ENCODE data around the gene MAST3. TPM values are rescaled to one million over a fixed set of nuclear protein-coding genes. Genes with fewer than 3 reads are reported as not detected.

Gene MAST3
- polyA plus RNA-seq, 1 donor from 2014 or later: 2.3 TPM

DNA sequence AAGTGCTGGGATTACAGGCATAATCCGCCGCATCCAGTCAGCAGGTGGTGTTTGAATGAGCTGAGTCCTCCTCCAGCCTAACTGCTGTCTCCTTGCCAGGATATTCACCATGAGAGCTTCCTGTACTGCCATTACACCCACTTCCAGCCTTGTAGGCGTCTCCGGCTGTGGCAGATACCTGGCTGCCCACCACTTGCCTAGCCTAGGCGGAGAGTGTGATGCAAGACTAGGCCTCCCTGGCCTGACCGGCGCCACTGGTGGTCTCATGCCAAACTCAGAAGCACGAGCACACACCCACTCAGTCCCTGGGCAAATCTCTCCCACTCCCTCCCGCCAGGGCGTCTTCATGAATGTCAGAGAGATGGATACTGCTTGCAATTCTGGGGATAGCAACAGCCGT, 27.4 kb upstream of the MAST3 start:
- Histone ChIP-seq H3K27me3 (ENCODE audit: insufficient read depth, low read depth, low read length) (no peaks in the 10 kb centered on the region), H3K9me3 (ENCODE audit: low read length) (no peaks in the 10 kb centered on the region), H2AFZ (ENCODE audit: low read depth, low read length) (no peak overlapping the region), H3K36me3 (ENCODE audit: insufficient read depth, low read length) (no peaks in the 10 kb centered on the region), H3K27ac (ENCODE audit: low read length) (no peak overlapping the region), H3K9ac (ENCODE audit: low read length) (no peak overlapping the region), H3K4me2 (ENCODE audit: low read length) (no peak overlapping the region), H3K9me2 (ENCODE audit: insufficient read depth, low read length) (no peaks in the 10 kb centered on the region), H3K4me3 (ENCODE audit: low read length) (no peak overlapping the region), H4K20me1 (ENCODE audit: insufficient read depth) (no peaks in the 10 kb centered on the region), H3K79me2 (replicated peaks; ENCODE audit: insufficient read depth, low read length) (no peaks in the 10 kb centered on the region), H3F3A (ENCODE audit: insufficient read depth, low read length, poor library complexity, severe bottlenecking) (no peaks in the 10 kb centered on the region)
- no peak for TF ChIP-seq TAF1 (IDR thresholded peaks at IDR 0.05; ENCODE audit: low read depth)
- no peak for TF ChIP-seq EZH2 (IDR thresholded peaks at IDR 0.05; ENCODE audit: borderline replicate concordance, insufficient read depth, low read length, poor library complexity, severe bottlenecking)
- TF ChIP-seq, protein P1, sequence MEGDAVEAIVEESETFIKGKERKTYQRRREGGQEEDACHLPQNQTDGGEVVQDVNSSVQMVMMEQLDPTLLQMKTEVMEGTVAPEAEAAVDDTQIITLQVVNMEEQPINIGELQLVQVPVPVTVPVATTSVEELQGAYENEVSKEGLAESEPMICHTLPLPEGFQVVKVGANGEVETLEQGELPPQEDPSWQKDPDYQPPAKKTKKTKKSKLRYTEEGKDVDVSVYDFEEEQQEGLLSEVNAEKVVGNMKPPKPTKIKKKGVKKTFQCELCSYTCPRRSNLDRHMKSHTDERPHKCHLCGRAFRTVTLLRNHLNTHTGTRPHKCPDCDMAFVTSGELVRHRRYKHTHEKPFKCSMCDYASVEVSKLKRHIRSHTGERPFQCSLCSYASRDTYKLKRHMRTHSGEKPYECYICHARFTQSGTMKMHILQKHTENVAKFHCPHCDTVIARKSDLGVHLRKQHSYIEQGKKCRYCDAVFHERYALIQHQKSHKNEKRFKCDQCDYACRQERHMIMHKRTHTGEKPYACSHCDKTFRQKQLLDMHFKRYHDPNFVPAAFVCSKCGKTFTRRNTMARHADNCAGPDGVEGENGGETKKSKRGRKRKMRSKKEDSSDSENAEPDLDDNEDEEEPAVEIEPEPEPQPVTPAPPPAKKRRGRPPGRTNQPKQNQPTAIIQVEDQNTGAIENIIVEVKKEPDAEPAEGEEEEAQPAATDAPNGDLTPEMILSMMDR (IDR thresholded peaks at IDR 0.05; ENCODE audit: poor library complexity, severe bottlenecking): no peak
- no peak for TF ChIP-seq SMC3 (conservative IDR thresholded peaks at IDR 0.05; ENCODE audit: poor library complexity)

DNA sequence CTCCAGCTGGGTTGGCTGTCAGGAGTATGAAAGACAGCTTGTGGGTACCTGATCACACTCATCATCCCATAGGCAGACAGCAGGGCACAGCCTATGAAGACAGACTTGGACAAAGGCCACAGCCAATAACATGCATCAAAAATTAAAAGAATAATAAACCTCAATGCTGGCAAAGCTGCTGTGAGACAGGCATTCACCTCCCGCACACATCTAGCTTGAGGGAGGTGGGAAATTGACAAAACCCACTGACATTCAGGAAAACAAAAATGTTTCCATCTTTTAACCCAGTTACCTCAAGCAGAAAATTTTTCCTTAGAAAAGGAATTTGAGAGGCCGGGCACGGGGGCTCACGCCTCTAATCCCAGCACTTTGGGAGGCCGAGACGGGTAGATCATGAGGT, 25.2 kb upstream of the MAST3 start:
- H2AFZ ChIP-seq (ENCODE audit: low read depth, low read length): no peak overlapping the region
- no peak overlapping the region for H3K4me3 ChIP-seq (ENCODE audit: low read length)
- no peaks in the 10 kb centered on the region for H3K36me3 ChIP-seq (ENCODE audit: insufficient read depth, low read length)
- no peaks in the 10 kb centered on the region for H3K79me2 ChIP-seq (replicated peaks; ENCODE audit: insufficient read depth, low read length)
- no peak overlapping the region for H3K4me2 ChIP-seq (ENCODE audit: low read length)
- H4K20me1 ChIP-seq (ENCODE audit: insufficient read depth): no peaks in the 10 kb centered on the region
- no peak for TF ChIP-seq RAD21 (conservative IDR thresholded peaks at IDR 0.05)
- TF ChIP-seq, protein P1 (IDR thresholded peaks at IDR 0.05; ENCODE audit: poor library complexity, severe bottlenecking): no peak
- no peak for TF ChIP-seq SMC3 (conservative IDR thresholded peaks at IDR 0.05; ENCODE audit: poor library complexity)
- no peak for TF ChIP-seq POLR2AphosphoS5 (IDR thresholded peaks at IDR 0.05)
- no peaks in the 10 kb centered on the region for H3K27me3 ChIP-seq (ENCODE audit: insufficient read depth, low read depth, low read length)
- no peaks in the 10 kb centered on the region for H3F3A ChIP-seq (ENCODE audit: insufficient read depth, low read length, poor library complexity, severe bottlenecking)
- H3K9me3 ChIP-seq (ENCODE audit: low read length): no peaks in the 10 kb centered on the region
- no peaks in the 10 kb centered on the region for H3K9me2 ChIP-seq (ENCODE audit: insufficient read depth, low read length)
- no peak overlapping the region for H3K27ac ChIP-seq (ENCODE audit: low read length)
- no peak overlapping the region for H3K9ac ChIP-seq (ENCODE audit: low read length)

DNA sequence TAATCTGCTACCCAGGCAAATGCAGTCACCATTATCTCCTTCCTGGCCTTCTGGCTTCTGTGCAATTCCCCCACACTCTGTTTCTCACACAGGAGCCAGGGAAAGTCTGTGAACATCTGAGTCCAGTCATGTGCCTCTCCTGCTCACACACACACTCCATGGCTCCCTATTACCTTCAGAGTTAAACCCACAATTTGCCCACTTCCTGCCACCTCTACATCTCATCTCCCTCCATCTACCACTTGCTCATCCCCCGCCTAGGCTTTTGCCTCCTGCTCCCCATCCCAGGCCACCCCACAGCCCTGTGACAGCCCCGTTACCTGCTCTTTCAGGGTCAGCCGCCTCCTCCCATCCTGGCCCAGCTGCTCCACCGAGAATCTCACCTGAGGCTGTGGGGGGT, 24.4 kb upstream of the MAST3 start:
- no peaks in the 10 kb centered on the region for H3F3A ChIP-seq (ENCODE audit: insufficient read depth, low read length, poor library complexity, severe bottlenecking)
- H4K20me1 ChIP-seq (ENCODE audit: insufficient read depth): no peaks in the 10 kb centered on the region
- no peak overlapping the region for H3K27ac ChIP-seq (ENCODE audit: low read length)
- no peaks in the 10 kb centered on the region for H3K27me3 ChIP-seq (ENCODE audit: insufficient read depth, low read depth, low read length)
- H3K9ac ChIP-seq (ENCODE audit: low read length): no peak overlapping the region
- no peaks in the 10 kb centered on the region for H3K9me2 ChIP-seq (ENCODE audit: insufficient read depth, low read length)
- H3K79me2 ChIP-seq (replicated peaks; ENCODE audit: insufficient read depth, low read length): no peaks in the 10 kb centered on the region
- H3K36me3 ChIP-seq (ENCODE audit: insufficient read depth, low read length): no peaks in the 10 kb centered on the region
- H3K9me3 ChIP-seq (ENCODE audit: low read length): no peaks in the 10 kb centered on the region
- H3K4me3 ChIP-seq (ENCODE audit: low read length): no peak overlapping the region
- no peak overlapping the region for H3K4me2 ChIP-seq (ENCODE audit: low read length)
- TF ChIP-seq SMC3 (conservative IDR thresholded peaks at IDR 0.05; ENCODE audit: poor library complexity) (no peak), RAD21 (conservative IDR thresholded peaks at IDR 0.05) (no peak), EZH2 (IDR thresholded peaks at IDR 0.05; ENCODE audit: borderline replicate concordance, insufficient read depth, low read length, poor library complexity, severe bottlenecking) (no peak), POLR2AphosphoS5 (IDR thresholded peaks at IDR 0.05) (no peak), EP300 (conservative IDR thresholded peaks at IDR 0.05; ENCODE audit: poor library complexity, severe bottlenecking) (no peak)
- TF ChIP-seq, protein P1 (IDR thresholded peaks at IDR 0.05; ENCODE audit: poor library complexity, severe bottlenecking): no peak
- TF ChIP-seq, protein P2, sequence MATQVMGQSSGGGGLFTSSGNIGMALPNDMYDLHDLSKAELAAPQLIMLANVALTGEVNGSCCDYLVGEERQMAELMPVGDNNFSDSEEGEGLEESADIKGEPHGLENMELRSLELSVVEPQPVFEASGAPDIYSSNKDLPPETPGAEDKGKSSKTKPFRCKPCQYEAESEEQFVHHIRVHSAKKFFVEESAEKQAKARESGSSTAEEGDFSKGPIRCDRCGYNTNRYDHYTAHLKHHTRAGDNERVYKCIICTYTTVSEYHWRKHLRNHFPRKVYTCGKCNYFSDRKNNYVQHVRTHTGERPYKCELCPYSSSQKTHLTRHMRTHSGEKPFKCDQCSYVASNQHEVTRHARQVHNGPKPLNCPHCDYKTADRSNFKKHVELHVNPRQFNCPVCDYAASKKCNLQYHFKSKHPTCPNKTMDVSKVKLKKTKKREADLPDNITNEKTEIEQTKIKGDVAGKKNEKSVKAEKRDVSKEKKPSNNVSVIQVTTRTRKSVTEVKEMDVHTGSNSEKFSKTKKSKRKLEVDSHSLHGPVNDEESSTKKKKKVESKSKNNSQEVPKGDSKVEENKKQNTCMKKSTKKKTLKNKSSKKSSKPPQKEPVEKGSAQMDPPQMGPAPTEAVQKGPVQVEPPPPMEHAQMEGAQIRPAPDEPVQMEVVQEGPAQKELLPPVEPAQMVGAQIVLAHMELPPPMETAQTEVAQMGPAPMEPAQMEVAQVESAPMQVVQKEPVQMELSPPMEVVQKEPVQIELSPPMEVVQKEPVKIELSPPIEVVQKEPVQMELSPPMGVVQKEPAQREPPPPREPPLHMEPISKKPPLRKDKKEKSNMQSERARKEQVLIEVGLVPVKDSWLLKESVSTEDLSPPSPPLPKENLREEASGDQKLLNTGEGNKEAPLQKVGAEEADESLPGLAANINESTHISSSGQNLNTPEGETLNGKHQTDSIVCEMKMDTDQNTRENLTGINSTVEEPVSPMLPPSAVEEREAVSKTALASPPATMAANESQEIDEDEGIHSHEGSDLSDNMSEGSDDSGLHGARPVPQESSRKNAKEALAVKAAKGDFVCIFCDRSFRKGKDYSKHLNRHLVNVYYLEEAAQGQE (IDR thresholded peaks at IDR 0.05; ENCODE audit: borderline replicate concordance): no peak
- no peak overlapping the region for H2AFZ ChIP-seq (ENCODE audit: low read depth, low read length)
